GM12878 (cell line): Measurements from ENCODE around the gene PNMA1. TPM values are rescaled to one million over a fixed set of nuclear protein-coding genes. Genes with fewer than 3 reads are reported as not detected.

ENCODE experiments used
- BMI1 ChIP-seq: fragments of 450-650 bp; IDR thresholded peaks from 2 replicates; pipeline ENCODE4 v1.6.1; 2016; ENCODE audit warnings: mild to moderate bottlenecking, moderate library complexity, borderline replicate concordance
- BRCA1 ChIP-seq: IDR thresholded peaks from 2 replicates; pipeline ENCODE4 v1.6.1; 2011; ENCODE audit warnings: low read depth, low read length, improper control_type of control experiment
- CEBPZ ChIP-seq: fragments of 150-350 bp; IDR thresholded peaks from 2 replicates; pipeline ENCODE4 v1.6.1; 2016; ENCODE audit warnings: low read depth, low read length
- CHD2 ChIP-seq: IDR thresholded peaks from 2 replicates; pipeline ENCODE4 v1.6.1; 2011; ENCODE audit warnings: low read depth, low read length, improper control_type of control experiment, borderline replicate concordance
- CHD4 ChIP-seq: fragments of 200-600 bp; sonication (generic); IDR thresholded peaks from 2 replicates; pipeline ENCODE4 v1.6.1; 2016; ENCODE audit warnings: mild to moderate bottlenecking
- EED ChIP-seq: sonication (generic); IDR thresholded peaks from 2 replicates; pipeline ENCODE4 v1.6.1; 2016; ENCODE audit warnings: antibody characterized with exemption, low read depth
- ESRRA ChIP-seq: IDR thresholded peaks from 2 replicates; pipeline ENCODE4 v1.6.1; 2012; ENCODE audit warnings: mild to moderate bottlenecking, low read length, improper control_type of control experiment
- FOXM1 ChIP-seq: IDR thresholded peaks from 2 replicates; pipeline ENCODE4 v1.6.1; 2012; ENCODE audit warnings: low read depth, mild to moderate bottlenecking, inconsistent platforms, low read length, moderate library complexity
- IKZF2 ChIP-seq, 2 experiments: fragments of 450-650 bp; IDR thresholded peaks; 2 replicates each; pipeline ENCODE4 v1.6.1; 2017; ENCODE audit warnings: mild to moderate bottlenecking in 2 of 2, moderate library complexity in 2 of 2
- KDM1A ChIP-seq: fragments of 200-600 bp; sonication (generic); IDR thresholded peaks from 2 replicates; pipeline ENCODE4 v1.6.1; 2016; ENCODE audit warnings: borderline replicate concordance
- LARP7 ChIP-seq: fragments of 450-650 bp; IDR thresholded peaks from 2 replicates; pipeline ENCODE4 v1.6.1; 2017; ENCODE audit warnings: mild to moderate bottlenecking
- MTA2 ChIP-seq: fragments of 450-650 bp; IDR thresholded peaks from 2 replicates; pipeline ENCODE4 v1.6.1; 2016; ENCODE audit warnings: low read depth, mild to moderate bottlenecking, moderate library complexity
- NFIC ChIP-seq: IDR thresholded peaks from 2 replicates; pipeline ENCODE4 v1.6.1; 2012; ENCODE audit warnings: low read depth, mild to moderate bottlenecking, inconsistent platforms, low read length, moderate library complexity
- PAX5 ChIP-seq: IDR thresholded peaks from 2 replicates; pipeline ENCODE4 v1.6.1; 2011; ENCODE audit warnings: low read depth, low read length, borderline replicate concordance
- RAD21 ChIP-seq: IDR thresholded peaks from 2 replicates; pipeline ENCODE4 v1.6.1; 2011; ENCODE audit warnings: mild to moderate bottlenecking, low read depth, low read length, moderate library complexity; ENCODE audit not compliant: insufficient read depth
- SIN3A ChIP-seq: IDR thresholded peaks from 2 replicates; pipeline ENCODE4 v1.6.1; 2012; ENCODE audit warnings: low read depth, low read length, improper control_type of control experiment
- TCF12 ChIP-seq: IDR thresholded peaks from 2 replicates; pipeline ENCODE4 v1.6.1; 2011; ENCODE audit warnings: low read depth, mild to moderate bottlenecking, low read length
- YBX1 ChIP-seq: fragments of 450-650 bp; IDR thresholded peaks from 2 replicates; pipeline ENCODE4 v1.6.1; 2016; ENCODE audit warnings: antibody characterized with exemption
- ZBTB11 ChIP-seq: fragments of 450-650 bp; formaldehyde crosslinking; IDR thresholded peaks from 2 replicates; pipeline ENCODE4 v1.5.0; 2022; ENCODE audit warnings: mild to moderate bottlenecking, missing genetic modification characterization
- ZNF592 ChIP-seq: fragments of 450-650 bp; IDR thresholded peaks from 2 replicates; pipeline ENCODE4 v1.6.1; 2017; ENCODE audit warnings: mild to moderate bottlenecking, moderate library complexity
- polyA plus RNA-seq, 11 experiments: library from polyadenylated mRNA; depleted of rRNA in 4 of 11; unstranded in 6 of 11; stranded (reverse) in 5 of 11; fragments of >200 nt; fragmentation: Nextera tagmentation in 4 of 11; fragmentation: Illumina TruSeq in 1 of 11; extraction: Ambion mirVana in 4 of 11; extraction: Trizol in 1 of 11; gene quantifications; 1 replicate in 1 of 11; 2 replicates in 10 of 11; pipeline versions ENCODE4 v1.2.1 to v1.2.3, GENCODE V29; 2011 to 2016; ENCODE audit warnings: inconsistent platforms in 2 of 11, missing spikeins in 2 of 11, low read depth in 1 of 11
- total RNA-seq, 4 experiments: library from RNA; depleted of rRNA in 3 of 4; stranded (reverse); fragments of >200 nt in 3 of 4; fragmentation: Illumina TruSeq in 1 of 4; extraction: Trizol in 1 of 4; gene quantifications; 2 replicates each; pipeline versions ENCODE4 v1.2.1 to v1.2.3, GENCODE V29; 2013 to 2021

The PNMA1 gene
- total and polyA plus RNA-seq, 10 of the 15 experiments (the other 5 are each of a cell fraction or from before 2014, with no cell fraction given), result 1.8 to 39.3 (median 11.1) TPM

- TF ChIP-seq CEBPZ (no peak), TCF12 (0 out of 2 replicates have a peak, but pooled peaks have one; percentile 59), SIN3A (0 out of 2 replicates have a peak, but pooled peaks have one; percentile 49), KDM1A (no peak), NFIC (no peak), CHD2 (peak; percentile 62; the same call in 1 of the 2 replicates), BRCA1 (no peak), YBX1 (no peak), MTA2 (no peak), ZNF592 (no peak), PAX5 (peak; percentile 66), ESRRA (no peak), IKZF2 (IDR thresholded peaks at IDR 0.05) (no peak), ZBTB11 (CRISPR knock-in tag) (no peak), FOXM1 (no peak), RAD21 (no peak), LARP7 (peak; percentile 68; the same call in 1 of the 2 replicates), CHD4 (no peak), BMI1 (peak; percentile 86), EED (no peak)
These were observed at the start of gene PNMA1 (continued) for GRCh38 chr14:73713803-73714655.
